Upper lobe of left lung (tissue), 6 donors: ENCODE data around the gene TEX101. TPM values are rescaled to one million over a fixed set of nuclear protein-coding genes. Genes with fewer than 3 reads are reported as not detected.

Source experiments
- ATAC-seq, 2 donors: fragments of 200-7000 bp; cut with Tn5 transposase; one replicate each; pipeline ENCODE4 v1.9.1; 2022; ENCODE audit warnings: mild to moderate bottlenecking in 2 of 2, moderate library complexity in 2 of 2; ENCODE audit not compliant: low FRiP score in 2 of 2
- DNase-seq, 2 donors: peaks; one replicate each; pipeline ENCODE4 v3.0.0-alpha.2; 2019 to 2020
- H3K27ac ChIP-seq, 4 donors: fragments of 200-600 bp; sonication (generic); one replicate each; pipeline ENCODE4 v1.5.1; 2016 to 2019
- H3K27me3 ChIP-seq, 4 donors: fragments of 200-600 bp; sonication (generic); one replicate each; pipeline ENCODE4 v1.5.1; 2017 to 2019
- H3K36me3 ChIP-seq, 4 donors: fragments of 200-600 bp; sonication (generic); one replicate each; pipeline ENCODE4 v1.5.1; 2016 to 2019
- H3K4me1 ChIP-seq, 4 donors: fragments of 200-600 bp; sonication (generic); one replicate each; pipeline ENCODE4 v1.5.1; 2018 to 2019
- H3K4me3 ChIP-seq, 4 donors: fragments of 200-600 bp; sonication (generic); one replicate each; pipeline ENCODE4 v1.5.1; 2017 to 2019; ENCODE audit warnings: mild to moderate bottlenecking in 2 of 4, moderate library complexity in 1 of 4
- H3K9me3 ChIP-seq, 4 donors: fragments of 200-600 bp; sonication (generic); one replicate each; pipeline ENCODE4 v1.5.1; 2018 to 2019
- EP300 ChIP-seq, 4 donors: sonication (generic); formaldehyde crosslinking; IDR thresholded peaks; one replicate each; pipeline ENCODE4 v1.5.1; 2017; ENCODE audit warnings: antibody characterized with exemption in 4 of 4, control low read depth in 2 of 4
- POLR2A ChIP-seq, 4 donors: fragments of 450-650 bp; IDR thresholded peaks; one replicate each; pipeline ENCODE4 v1.5.1; 2016 to 2017; ENCODE audit warnings: antibody characterized with exemption in 4 of 4, mild to moderate bottlenecking in 2 of 4
- POLR2AphosphoS5 ChIP-seq, 2 donors: sonication (generic); formaldehyde crosslinking; IDR thresholded peaks; one replicate each; pipeline ENCODE4 v1.5.1; 2017; ENCODE audit warnings: antibody characterized with exemption in 2 of 2
- WGBS, 2 donors: methylation state at CpG; one replicate each; pipeline ENCODE4 v1.1.5; 2017 to 2018; 5-methylcytosine and 5-hydroxymethylcytosine counted together
- total RNA-seq, 6 donors: library from RNA; depleted of rRNA in 4 of 6; stranded (reverse); fragments of >200 nt in 4 of 6; gene quantifications; one replicate each; pipeline versions ENCODE4 v1.1.0 to v1.2.1, GENCODE V29; 2016 to 2021
- TF ChIP-seq, protein P1 (sequence below), 6 experiments: fragments of 450-650 bp in 4 of 6; fragments of 200-600 bp in 2 of 6; sonication (generic) in 2 of 6; IDR thresholded peaks; one replicate each; pipeline ENCODE4 v1.5.1; 2016 to 2019; ENCODE audit warnings: antibody characterized with exemption in 6 of 6
- donor health status: DM: no; HTN: no; CAD: no; lungs with moderate emphysema.
- donor health status: DM: no; HTN: yes; CAD: no; lungs with severe emphysema.

TEX101 gene
- total RNA-seq, 6 donors from 2014 or later = not detected

DNA sequence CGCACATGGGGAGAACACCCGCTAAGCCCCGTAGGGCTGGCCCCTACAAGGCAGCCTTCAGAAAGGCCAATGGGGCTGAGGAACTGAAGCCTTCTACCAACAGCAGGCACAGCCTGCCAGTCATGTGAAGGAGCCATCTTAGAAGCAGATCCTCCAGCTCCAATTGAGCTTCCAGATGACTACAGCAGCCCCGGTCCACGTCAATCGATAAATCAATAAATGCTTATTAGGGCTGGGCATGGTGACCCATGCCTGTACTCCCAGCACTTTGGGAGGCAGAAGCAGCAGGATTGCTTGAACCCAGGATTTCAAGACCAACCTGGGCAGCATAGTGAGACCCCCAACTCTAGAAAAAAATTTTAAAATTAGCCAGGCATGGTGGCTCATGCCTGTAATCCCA lies 23.0 kb downstream of the TEX101 start:
- Histone ChIP-seq H3K4me3 (no peak overlapping the region), H3K27me3 (no peaks in the 10 kb centered on the region), H3K4me1 (peaks cover 13 to 24% (median 17%) of the 10 kb centered on the region in 4 donors), H3K27ac (peak overlapping the region in 1 of 4 donors; percentile 31), H3K9me3 (no peaks in the 10 kb centered on the region), H3K36me3 (no peaks in the 10 kb centered on the region)
- TF ChIP-seq, protein P1, sequence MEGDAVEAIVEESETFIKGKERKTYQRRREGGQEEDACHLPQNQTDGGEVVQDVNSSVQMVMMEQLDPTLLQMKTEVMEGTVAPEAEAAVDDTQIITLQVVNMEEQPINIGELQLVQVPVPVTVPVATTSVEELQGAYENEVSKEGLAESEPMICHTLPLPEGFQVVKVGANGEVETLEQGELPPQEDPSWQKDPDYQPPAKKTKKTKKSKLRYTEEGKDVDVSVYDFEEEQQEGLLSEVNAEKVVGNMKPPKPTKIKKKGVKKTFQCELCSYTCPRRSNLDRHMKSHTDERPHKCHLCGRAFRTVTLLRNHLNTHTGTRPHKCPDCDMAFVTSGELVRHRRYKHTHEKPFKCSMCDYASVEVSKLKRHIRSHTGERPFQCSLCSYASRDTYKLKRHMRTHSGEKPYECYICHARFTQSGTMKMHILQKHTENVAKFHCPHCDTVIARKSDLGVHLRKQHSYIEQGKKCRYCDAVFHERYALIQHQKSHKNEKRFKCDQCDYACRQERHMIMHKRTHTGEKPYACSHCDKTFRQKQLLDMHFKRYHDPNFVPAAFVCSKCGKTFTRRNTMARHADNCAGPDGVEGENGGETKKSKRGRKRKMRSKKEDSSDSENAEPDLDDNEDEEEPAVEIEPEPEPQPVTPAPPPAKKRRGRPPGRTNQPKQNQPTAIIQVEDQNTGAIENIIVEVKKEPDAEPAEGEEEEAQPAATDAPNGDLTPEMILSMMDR (IDR thresholded peaks at IDR 0.05) = no peak
- no peak for TF ChIP-seq EP300 (IDR thresholded peaks at IDR 0.05)
- TF ChIP-seq POLR2AphosphoS5 (IDR thresholded peaks at IDR 0.05) = no peak
- no peak for TF ChIP-seq POLR2A (IDR thresholded peaks at IDR 0.05)
- DNase-seq (no peak), ATAC-seq (no peak)
- WGBS, 2 donors = 86 to 98% methylated on average over 6 of the region's 6 CpGs

DNA sequence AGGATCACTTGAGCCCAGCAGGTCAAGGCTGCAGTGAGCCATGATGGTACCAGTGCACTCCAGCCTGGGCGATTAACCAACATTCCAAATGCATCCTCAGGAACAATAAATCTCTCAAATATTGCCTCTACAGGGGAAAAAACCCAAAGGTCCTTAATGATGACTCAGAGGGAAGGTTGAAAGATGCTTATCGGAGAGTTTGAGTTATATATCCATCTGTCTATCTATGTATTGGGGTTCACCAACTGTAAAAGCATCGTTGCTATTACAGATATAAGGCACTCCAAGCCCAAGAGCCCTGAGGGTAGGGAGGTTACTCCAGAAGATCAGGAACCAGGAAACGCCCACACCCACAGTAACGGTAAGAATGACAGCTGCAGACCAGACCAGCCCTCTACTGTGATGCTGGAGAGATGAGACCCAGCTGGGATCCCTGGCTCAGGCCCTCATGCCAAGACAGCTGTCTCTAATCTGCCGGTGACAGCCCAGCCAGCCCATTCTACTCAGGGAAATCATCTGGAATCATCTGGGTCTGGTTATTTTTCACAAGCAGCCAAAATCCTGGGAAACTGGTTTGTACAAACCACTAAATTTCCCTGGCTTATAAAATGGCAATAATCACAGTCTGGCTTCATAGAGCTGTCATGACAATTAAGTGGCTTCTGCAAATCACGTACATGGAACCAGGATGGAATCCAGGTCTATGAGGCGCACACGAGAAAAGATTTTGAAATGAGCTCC lies 23.8 kb downstream of the TEX101 start:
- Histone ChIP-seq H3K4me1 (peaks cover 13 to 19% (median 17%) of the 10 kb centered on the region in 4 donors), H3K9me3 (no peaks in the 10 kb centered on the region), H3K27me3 (no peaks in the 10 kb centered on the region), H3K4me3 (no peak overlapping the region), H3K36me3 (no peaks in the 10 kb centered on the region), H3K27ac (peak overlapping the region; percentile 31 to 66 (median 38))
- no peak for TF ChIP-seq EP300 (IDR thresholded peaks at IDR 0.05)
- TF ChIP-seq POLR2A (IDR thresholded peaks at IDR 0.05) = no peak
- TF ChIP-seq POLR2AphosphoS5 (IDR thresholded peaks at IDR 0.05) = peak; percentile 70 to 72
- TF ChIP-seq, protein P1 (IDR thresholded peaks at IDR 0.05) = no peak
- peak; percentile 68 to 90 for ATAC-seq
- 56 to 59% methylated on average over 9 of the region's 9 CpGs for WGBS, 2 donors
- DNase-seq = peak in 1 of 2 donors; percentile 29

DNA sequence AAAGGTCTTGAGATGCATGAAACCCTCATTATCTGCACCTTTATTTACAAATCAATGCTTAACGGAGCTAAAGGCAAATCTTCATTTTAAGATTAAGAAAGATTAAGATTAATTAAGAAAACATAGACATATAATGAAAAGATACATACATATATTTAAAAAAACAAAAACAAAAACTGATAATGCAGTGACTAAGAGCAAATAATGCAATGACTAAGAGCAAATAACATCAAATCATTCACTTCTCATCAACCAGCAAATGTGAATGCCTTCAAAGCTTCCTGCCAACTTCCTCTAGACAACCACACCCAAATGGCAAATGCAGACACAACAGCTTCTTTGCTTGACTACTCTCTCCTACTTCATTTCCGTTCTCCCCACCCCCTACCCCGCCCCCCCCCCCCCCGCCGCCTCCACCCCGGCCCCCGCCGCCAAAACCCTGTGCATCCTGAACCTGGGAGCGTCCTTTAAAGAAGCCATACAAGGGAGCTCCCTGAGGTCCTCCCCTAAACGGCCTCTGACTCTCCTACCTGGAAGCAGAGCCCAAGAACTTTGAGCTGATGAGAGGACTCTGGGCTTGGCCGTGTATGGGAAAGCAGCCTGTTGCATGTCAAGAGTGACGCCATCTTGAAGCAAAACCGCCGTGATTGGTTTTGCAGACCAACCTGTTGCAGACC lies 24.5 kb downstream of the TEX101 start:
- Histone ChIP-seq H3K27ac (peak overlapping the region; percentile 31 to 66 (median 38)), H3K27me3 (no peaks in the 10 kb centered on the region), H3K36me3 (no peaks in the 10 kb centered on the region), H3K4me3 (no peak overlapping the region), H3K9me3 (no peaks in the 10 kb centered on the region), H3K4me1 (peaks cover 13 to 19% (median 17%) of the 10 kb centered on the region in 4 donors)
- no peak for TF ChIP-seq POLR2AphosphoS5 (IDR thresholded peaks at IDR 0.05)
- no peak for TF ChIP-seq POLR2A (IDR thresholded peaks at IDR 0.05)
- TF ChIP-seq, protein P1 (IDR thresholded peaks at IDR 0.05) = no peak
- no peak for TF ChIP-seq EP300 (IDR thresholded peaks at IDR 0.05)
- ATAC-seq (peak; percentile 22 to 71), DNase-seq (no peak)
- 34 to 42% methylated on average over 9 to 12 of the region's 14 CpGs for WGBS, 2 donors

DNA sequence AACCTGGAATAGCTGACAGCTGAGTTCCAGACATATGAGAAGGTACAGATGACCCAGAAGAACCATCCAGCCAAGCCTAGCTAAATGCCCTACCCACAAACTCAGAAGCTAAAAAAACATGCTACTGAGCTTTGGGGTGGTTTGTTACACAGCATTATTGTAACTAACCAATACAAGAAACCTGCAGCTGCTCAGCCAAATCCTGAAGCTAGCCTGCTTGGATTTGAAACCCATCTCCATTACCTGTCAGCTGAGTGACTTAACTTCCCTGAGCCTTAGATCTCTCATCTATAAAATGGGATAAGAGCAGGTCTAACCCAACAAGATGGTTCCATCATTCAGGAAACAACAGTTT lies 25.0 kb downstream of the TEX101 start:
- no peaks in the 10 kb centered on the region for H3K36me3 ChIP-seq
- no peaks in the 10 kb centered on the region for H3K9me3 ChIP-seq
- no peak overlapping the region for H3K4me3 ChIP-seq
- H3K27me3 ChIP-seq = no peaks in the 10 kb centered on the region
- ATAC-seq (no peak), DNase-seq (no peak)
- H3K27ac ChIP-seq = peak overlapping the region in 1 of 4 donors; percentile 66
- peaks cover 13 to 19% (median 17%) of the 10 kb centered on the region in 4 donors for H3K4me1 ChIP-seq
- TF ChIP-seq POLR2AphosphoS5 (IDR thresholded peaks at IDR 0.05) (no peak), POLR2A (IDR thresholded peaks at IDR 0.05) (no peak), EP300 (IDR thresholded peaks at IDR 0.05) (no peak)
- TF ChIP-seq, protein P1 (IDR thresholded peaks at IDR 0.05) = no peak
